Body of pancreas (tissue), 4 donors: ENCODE measurements around the gene CTSS. TPM values are rescaled to one million over a fixed set of nuclear protein-coding genes. Genes with fewer than 3 reads are reported as not detected.

Experiments
- ATAC-seq: fragments of 150-250 bp; one replicate; pipeline ENCODE4 v1.9.1; 2016
- DNase-seq, 4 donors: peaks; one replicate each; pipeline ENCODE4 v3.0.0-alpha.2; 2019
- H3K27ac ChIP-seq, 4 donors: fragments of 200-600 bp; sonication (generic); 1 replicate in 3 of 4; 2 replicates in 1 of 4; pipeline versions ENCODE4 v1.5.1 to v1.6.1; 2016 to 2019; ENCODE audit warnings: mild to moderate bottlenecking in 1 of 4, mixed read lengths in 1 of 4, moderate library complexity in 1 of 4
- H3K27me3 ChIP-seq, 2 donors: fragments of 200-600 bp; sonication (generic); one replicate each; pipeline ENCODE4 v1.6.0; 2016; ENCODE audit warnings: mild to moderate bottlenecking in 1 of 2
- H3K36me3 ChIP-seq, 2 donors: fragments of 200-600 bp; sonication (generic); replicated peaks in 1 of 2; 2 replicates each; pipeline ENCODE4 v1.5.1; 2016; ENCODE audit warnings: low read depth in 2 of 2; ENCODE audit not compliant: insufficient read depth in 1 of 2
- H3K4me1 ChIP-seq: fragments of 200-600 bp; sonication (generic); one replicate; pipeline ENCODE4 v1.6.0; 2016
- H3K4me3 ChIP-seq, 2 donors: fragments of 200-600 bp; sonication (generic); 1 replicate in 1 of 2; 2 replicates in 1 of 2; pipeline ENCODE4 v1.5.1; 2016 to 2019
- H3K9me3 ChIP-seq, 3 donors: fragments of 200-600 bp; sonication (generic); 1 replicate in 2 of 3; 2 replicates in 1 of 3; pipeline ENCODE4 v1.5.1; 2016
- CTCF ChIP-seq, 7 experiments: fragments of 450-650 bp in 4 of 7; fragments of 200-600 bp in 3 of 7; sonication (generic) in 3 of 7; IDR thresholded peaks; one replicate each; pipeline ENCODE4 v1.5.1; 2016 to 2019; ENCODE audit warnings: antibody characterized with exemption in 7 of 7
- POLR2A ChIP-seq, 3 donors: fragments of 450-650 bp; IDR thresholded peaks; one replicate each; pipeline ENCODE4 v1.6.1; 2016; ENCODE audit warnings: antibody characterized with exemption in 3 of 3, mild to moderate bottlenecking in 2 of 3
- WGBS, 2 donors: methylation state at CpG; one replicate each; pipeline ENCODE4 v1.1.5; 2017; 5-methylcytosine and 5-hydroxymethylcytosine counted together
- intact Hi-C: fragments of 100-400 bp; cut with DNase I; formaldehyde crosslinking; loops from one replicate; pipeline ENCODE4 v1.15.1; 2023
- total RNA-seq, 2 donors: library from RNA; depleted of rRNA; stranded (reverse); fragments of >200 nt; gene quantifications; one replicate each; pipeline ENCODE4 v1.1.0, GENCODE V29; 2016

Gene CTSS
- total RNA-seq, 2 donors from 2014 or later, result 3.6 to 30.6 TPM

- Histone ChIP-seq H3K4me1 (no peaks in the 10 kb centered on the region), H3K4me3 (no peak overlapping the region), H3K9me3 (no peaks in the 10 kb centered on the region), H3K27me3 (no peaks in the 10 kb centered on the region), H3K36me3 (peaks cover 0 to 2% of the 10 kb centered on the region in 2 donors), H3K27ac (no peak overlapping the region)
- TF ChIP-seq CTCF (IDR thresholded peaks at IDR 0.05), result no peak
- no peak for TF ChIP-seq POLR2A (IDR thresholded peaks at IDR 0.05)
- intact Hi-C loops, result no loop called here
- 81 to 93% methylated on average over 2 of the region's 2 CpGs for WGBS, 2 donors
- ATAC-seq, result no peak
- DNase-seq, result no peak
These were observed 12.2 kb downstream of the CTSS start for GRCh38 chr1:150753416-150753815.

- intact Hi-C loops, result no loop called here
- no peaks in the 10 kb centered on the region for H3K9me3 ChIP-seq
- TF ChIP-seq POLR2A (IDR thresholded peaks at IDR 0.05) (no peak), CTCF (IDR thresholded peaks at IDR 0.05) (no peak)
- H3K27ac ChIP-seq, result no peak overlapping the region
- 81 to 83% methylated on average over 6 of the region's 6 CpGs for WGBS, 2 donors
- DNase-seq (no peak), ATAC-seq (no peak)
- H3K4me3 ChIP-seq, result no peak overlapping the region
- H3K4me1 ChIP-seq, result no peaks in the 10 kb centered on the region
- H3K36me3 ChIP-seq, result peaks cover 0 to 2% of the 10 kb centered on the region in 2 donors
- no peaks in the 10 kb centered on the region for H3K27me3 ChIP-seq
These were observed 14.1 kb downstream of the CTSS start for GRCh38 chr1:150751443-150751842.

GRCh38 chr1:150749720-150750311, 15.8 kb downstream of the CTSS start:
- WGBS, 2 donors, result 85 to 89% methylated on average over 8 of the region's 8 CpGs
- H3K27ac ChIP-seq, result no peak overlapping the region
- H3K4me1 ChIP-seq, result no peaks in the 10 kb centered on the region
- H3K4me3 ChIP-seq, result no peak overlapping the region
- intact Hi-C loops, result no loop called here
- H3K9me3 ChIP-seq, result no peaks in the 10 kb centered on the region
- H3K27me3 ChIP-seq, result no peaks in the 10 kb centered on the region
- DNase-seq (no peak), ATAC-seq (no peak)
- TF ChIP-seq CTCF (IDR thresholded peaks at IDR 0.05), result no peak
- no peak for TF ChIP-seq POLR2A (IDR thresholded peaks at IDR 0.05)
- no peaks in the 10 kb centered on the region for H3K36me3 ChIP-seq

- no peak for TF ChIP-seq POLR2A (IDR thresholded peaks at IDR 0.05)
- no peak for TF ChIP-seq CTCF (IDR thresholded peaks at IDR 0.05)
- Histone ChIP-seq H3K36me3 (no peaks in the 10 kb centered on the region), H3K4me1 (no peaks in the 10 kb centered on the region), H3K27me3 (no peaks in the 10 kb centered on the region), H3K4me3 (no peak overlapping the region), H3K9me3 (no peaks in the 10 kb centered on the region), H3K27ac (no peak overlapping the region)
- DNase-seq (no peak), ATAC-seq (no peak)
- intact Hi-C loops, result no loop called here
- WGBS, 2 donors, result 85 to 88% methylated on average over 12 of the region's 12 CpGs
These were observed 16.5 kb downstream of the CTSS start for GRCh38 chr1:150748878-150749719.
